Thyroid gland (tissue), 4 donors: ENCODE results near the gene KLF2.

Experiments
- POLR2A ChIP-seq, 2 donors: fragments of 450-650 bp; IDR thresholded peaks; one replicate each; pipeline ENCODE4 v1.6.1; 2017; ENCODE audit warnings: antibody characterized with exemption in 2 of 2, mild to moderate bottlenecking in 2 of 2, moderate library complexity in 1 of 2
- TF ChIP-seq, protein P1 (sequence below), 6 experiments: fragments of 200-600 bp in 3 of 6; fragments of 450-650 bp in 3 of 6; sonication (generic) in 3 of 6; IDR thresholded peaks; one replicate each; pipeline ENCODE4 v1.5.1; 2016 to 2019; ENCODE audit warnings: antibody characterized with exemption in 6 of 6, mild to moderate bottlenecking in 2 of 6, inconsistent platforms in 1 of 6, moderate library complexity in 1 of 6

DNA sequence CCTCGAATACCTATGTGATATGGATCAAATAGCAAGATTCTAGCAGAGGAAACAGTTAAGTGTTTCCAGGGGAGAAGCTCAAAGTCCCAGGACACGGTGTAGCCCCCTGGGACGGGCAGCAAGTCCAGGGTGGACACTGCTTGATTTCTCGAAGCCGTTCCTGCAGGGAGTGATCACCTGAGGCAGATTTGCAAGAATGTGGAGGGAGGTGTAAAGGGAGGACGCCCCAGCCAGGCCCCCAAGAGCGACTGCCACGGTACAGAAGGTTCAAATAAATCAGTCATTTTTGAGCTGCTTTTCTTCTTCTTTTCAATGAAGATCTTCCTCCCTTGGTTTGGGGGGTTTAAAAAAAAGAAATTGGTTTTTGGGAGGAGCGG is 41.4 kb downstream of the KLF2 start:
- TF ChIP-seq, protein P1, sequence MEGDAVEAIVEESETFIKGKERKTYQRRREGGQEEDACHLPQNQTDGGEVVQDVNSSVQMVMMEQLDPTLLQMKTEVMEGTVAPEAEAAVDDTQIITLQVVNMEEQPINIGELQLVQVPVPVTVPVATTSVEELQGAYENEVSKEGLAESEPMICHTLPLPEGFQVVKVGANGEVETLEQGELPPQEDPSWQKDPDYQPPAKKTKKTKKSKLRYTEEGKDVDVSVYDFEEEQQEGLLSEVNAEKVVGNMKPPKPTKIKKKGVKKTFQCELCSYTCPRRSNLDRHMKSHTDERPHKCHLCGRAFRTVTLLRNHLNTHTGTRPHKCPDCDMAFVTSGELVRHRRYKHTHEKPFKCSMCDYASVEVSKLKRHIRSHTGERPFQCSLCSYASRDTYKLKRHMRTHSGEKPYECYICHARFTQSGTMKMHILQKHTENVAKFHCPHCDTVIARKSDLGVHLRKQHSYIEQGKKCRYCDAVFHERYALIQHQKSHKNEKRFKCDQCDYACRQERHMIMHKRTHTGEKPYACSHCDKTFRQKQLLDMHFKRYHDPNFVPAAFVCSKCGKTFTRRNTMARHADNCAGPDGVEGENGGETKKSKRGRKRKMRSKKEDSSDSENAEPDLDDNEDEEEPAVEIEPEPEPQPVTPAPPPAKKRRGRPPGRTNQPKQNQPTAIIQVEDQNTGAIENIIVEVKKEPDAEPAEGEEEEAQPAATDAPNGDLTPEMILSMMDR (IDR thresholded peaks at IDR 0.05), result no peak
- TF ChIP-seq POLR2A (IDR thresholded peaks at IDR 0.05), result no peak
